Measurements from ENCODE around the gene MAP10. TPM values are rescaled to one million over a fixed set of nuclear protein-coding genes. Genes with fewer than 3 reads are reported as not detected.

Gene MAP10
- total RNA-seq, 4 donors from 2014 or later = 0.34 to 1.1 (median 1.1) TPM

GRCh38 chr1:232822530-232822929 lies 17.3 kb downstream of the MAP10 start:
- no peaks in the 10 kb centered on the region for H3K9me3 ChIP-seq
- no peak for TF ChIP-seq POLR2A (IDR thresholded peaks at IDR 0.05)
- TF ChIP-seq, protein P1, sequence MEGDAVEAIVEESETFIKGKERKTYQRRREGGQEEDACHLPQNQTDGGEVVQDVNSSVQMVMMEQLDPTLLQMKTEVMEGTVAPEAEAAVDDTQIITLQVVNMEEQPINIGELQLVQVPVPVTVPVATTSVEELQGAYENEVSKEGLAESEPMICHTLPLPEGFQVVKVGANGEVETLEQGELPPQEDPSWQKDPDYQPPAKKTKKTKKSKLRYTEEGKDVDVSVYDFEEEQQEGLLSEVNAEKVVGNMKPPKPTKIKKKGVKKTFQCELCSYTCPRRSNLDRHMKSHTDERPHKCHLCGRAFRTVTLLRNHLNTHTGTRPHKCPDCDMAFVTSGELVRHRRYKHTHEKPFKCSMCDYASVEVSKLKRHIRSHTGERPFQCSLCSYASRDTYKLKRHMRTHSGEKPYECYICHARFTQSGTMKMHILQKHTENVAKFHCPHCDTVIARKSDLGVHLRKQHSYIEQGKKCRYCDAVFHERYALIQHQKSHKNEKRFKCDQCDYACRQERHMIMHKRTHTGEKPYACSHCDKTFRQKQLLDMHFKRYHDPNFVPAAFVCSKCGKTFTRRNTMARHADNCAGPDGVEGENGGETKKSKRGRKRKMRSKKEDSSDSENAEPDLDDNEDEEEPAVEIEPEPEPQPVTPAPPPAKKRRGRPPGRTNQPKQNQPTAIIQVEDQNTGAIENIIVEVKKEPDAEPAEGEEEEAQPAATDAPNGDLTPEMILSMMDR (IDR thresholded peaks at IDR 0.05) = no peak
- H3K4me1 ChIP-seq = no peaks in the 10 kb centered on the region
- no peak for DNase-seq
- H3K27ac ChIP-seq = no peak overlapping the region
- H3K27me3 ChIP-seq = no peaks in the 10 kb centered on the region
- no peaks in the 10 kb centered on the region for H3K36me3 ChIP-seq
- WGBS, 2 donors = 57 to 66% methylated on average over 2 of the region's 2 CpGs
- intact Hi-C loops (cut with DNase I) = no loop called here
- no peak overlapping the region for H3K4me3 ChIP-seq

- Histone ChIP-seq H3K9me3 (no peaks in the 10 kb centered on the region), H3K36me3 (no peaks in the 10 kb centered on the region), H3K4me1 (no peaks in the 10 kb centered on the region), H3K27me3 (no peaks in the 10 kb centered on the region), H3K4me3 (no peak overlapping the region), H3K27ac (no peak overlapping the region)
- DNase-seq = no peak
- no peak for TF ChIP-seq POLR2A (IDR thresholded peaks at IDR 0.05)
- TF ChIP-seq, protein P1 (IDR thresholded peaks at IDR 0.05) = no peak
- intact Hi-C loops (cut with DNase I) = no loop called here
- 78 to 83% methylated on average over 1 of the region's 1 CpG for WGBS, 2 donors
Measured at GRCh38 chr1:232826318-232826717, 21.1 kb downstream of the MAP10 start.

- H3K27me3 ChIP-seq = no peaks in the 10 kb centered on the region
- 74 to 83% methylated on average over 2 of the region's 2 CpGs for WGBS, 2 donors
- H3K36me3 ChIP-seq = no peaks in the 10 kb centered on the region
- no peaks in the 10 kb centered on the region for H3K9me3 ChIP-seq
- no peaks in the 10 kb centered on the region for H3K4me1 ChIP-seq
- H3K27ac ChIP-seq = no peak overlapping the region
- intact Hi-C loops (cut with DNase I) = no loop called here
- DNase-seq = no peak
- no peak for TF ChIP-seq POLR2A (IDR thresholded peaks at IDR 0.05)
- TF ChIP-seq, protein P1 (IDR thresholded peaks at IDR 0.05) = no peak
- H3K4me3 ChIP-seq = no peak overlapping the region
Measured at GRCh38 chr1:232830661-232831060, 25.4 kb downstream of the MAP10 start.

- Histone ChIP-seq H3K36me3 (no peaks in the 10 kb centered on the region), H3K4me3 (no peak overlapping the region), H3K4me1 (no peaks in the 10 kb centered on the region), H3K27me3 (no peaks in the 10 kb centered on the region), H3K27ac (no peak overlapping the region), H3K9me3 (no peaks in the 10 kb centered on the region)
- intact Hi-C loops (cut with DNase I) = no loop called here
- DNase-seq = no peak
- WGBS, 2 donors = 91 to 94% methylated on average over 2 of the region's 2 CpGs
- no peak for TF ChIP-seq POLR2A (IDR thresholded peaks at IDR 0.05)
- TF ChIP-seq, protein P1 (IDR thresholded peaks at IDR 0.05) = no peak
Measured at GRCh38 chr1:232831895-232832294, 26.7 kb downstream of the MAP10 start.

DNA sequence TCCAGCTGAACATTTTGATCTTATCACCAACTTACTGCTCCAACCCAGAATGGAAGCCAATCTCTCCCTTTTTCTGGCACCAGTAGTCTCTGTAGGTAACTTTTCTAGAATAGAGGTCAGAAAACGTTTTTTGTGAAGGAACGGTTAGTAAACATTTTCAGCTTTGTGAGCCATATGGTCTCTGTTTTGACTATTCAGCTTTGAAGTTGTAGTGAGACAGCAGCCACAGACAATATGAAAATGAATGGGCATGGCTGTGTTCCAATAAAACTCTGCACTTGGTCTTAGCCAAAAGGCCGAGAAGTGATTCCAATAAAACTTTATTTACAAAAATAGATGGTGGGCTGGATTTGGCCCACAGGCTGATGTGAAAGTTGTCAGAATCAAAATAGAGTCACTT lies 28.9 kb downstream of the MAP10 start:
- intact Hi-C loops (cut with DNase I) = no loop called here
- Histone ChIP-seq H3K27ac (no peak overlapping the region), H3K27me3 (no peaks in the 10 kb centered on the region), H3K4me3 (no peak overlapping the region), H3K4me1 (no peaks in the 10 kb centered on the region), H3K9me3 (no peaks in the 10 kb centered on the region), H3K36me3 (no peaks in the 10 kb centered on the region)
- WGBS, 2 donors = 30 to 57% methylated on average over 3 of the region's 3 CpGs
- no peak for DNase-seq
- TF ChIP-seq, protein P1 (IDR thresholded peaks at IDR 0.05) = no peak
- no peak for TF ChIP-seq POLR2A (IDR thresholded peaks at IDR 0.05)

Data from esophagus squamous epithelium (tissue), 5 donors.